CD4-positive, alpha-beta T cell treated with Interleukin-17A for 4 hours (primary cell): ENCODE data around the gene ADSS1.

Source experiments
- DNase-seq: peaks from one replicate; pipeline ENCODE4 v3.0.0-alpha.2; 2020; ENCODE audit warnings: mixed read lengths

ADSS1 gene

DNA sequence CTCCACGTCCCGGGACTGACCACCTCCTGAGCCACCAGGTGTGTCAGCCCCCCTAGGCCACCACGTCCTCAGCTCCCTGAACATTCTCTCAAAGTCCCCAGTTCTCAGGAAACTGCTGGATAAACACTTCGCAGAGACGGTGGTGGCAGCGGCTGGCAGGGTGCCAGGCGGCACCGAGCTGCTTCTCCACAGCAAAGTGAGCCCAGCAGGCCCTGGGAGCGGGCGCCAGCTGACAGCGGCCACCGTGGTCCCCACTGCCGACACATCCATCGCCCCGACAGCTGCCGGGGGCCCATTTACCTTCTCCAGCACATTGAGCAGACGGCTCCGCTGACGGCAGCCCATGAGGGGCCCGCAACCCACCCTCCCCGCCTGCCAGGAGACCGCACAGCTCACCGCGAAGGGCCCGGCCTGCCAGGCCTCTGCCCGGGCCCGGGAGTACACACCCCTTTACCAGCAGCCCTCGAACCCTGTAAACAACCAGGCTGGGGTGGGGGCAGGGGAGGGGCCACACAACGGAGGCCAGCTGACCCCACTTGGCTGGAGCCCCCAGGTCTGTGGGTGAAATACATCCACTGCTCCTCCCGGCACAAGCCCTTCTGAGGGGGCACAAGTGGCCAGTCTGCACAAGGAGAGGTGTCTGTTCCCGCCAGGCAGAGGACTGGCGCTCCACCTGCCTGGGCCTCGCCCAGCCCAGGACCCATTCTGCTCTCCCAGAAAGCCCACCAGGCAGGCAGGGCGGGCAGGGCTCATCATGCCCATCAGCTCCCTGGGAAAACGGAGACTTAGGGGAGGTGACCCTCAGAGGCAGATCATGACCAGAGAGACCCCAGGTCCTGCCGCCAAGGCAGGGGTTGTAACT lies 61.0 kb downstream of the ADSS1 start:
- no peak for DNase-seq

DNA sequence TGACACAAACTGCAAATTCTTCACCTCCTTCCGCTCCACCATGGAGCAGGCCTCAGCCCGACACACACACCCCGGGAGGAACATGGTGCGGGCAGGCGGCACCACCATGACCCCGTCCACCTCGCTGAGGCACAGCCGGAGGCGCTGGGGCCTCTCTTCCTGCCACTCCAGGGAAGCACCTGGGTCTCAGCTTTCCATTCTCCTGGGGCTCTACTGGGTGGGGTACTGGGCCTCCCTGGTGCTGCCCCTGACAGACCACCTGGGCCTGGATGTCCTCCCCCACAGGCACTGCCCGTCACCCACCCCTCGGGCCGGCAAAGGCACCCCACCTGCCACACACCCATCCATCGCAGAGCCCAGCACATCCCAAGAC lies 61.7 kb downstream of the ADSS1 start:
- DNase-seq: no peak

DNA sequence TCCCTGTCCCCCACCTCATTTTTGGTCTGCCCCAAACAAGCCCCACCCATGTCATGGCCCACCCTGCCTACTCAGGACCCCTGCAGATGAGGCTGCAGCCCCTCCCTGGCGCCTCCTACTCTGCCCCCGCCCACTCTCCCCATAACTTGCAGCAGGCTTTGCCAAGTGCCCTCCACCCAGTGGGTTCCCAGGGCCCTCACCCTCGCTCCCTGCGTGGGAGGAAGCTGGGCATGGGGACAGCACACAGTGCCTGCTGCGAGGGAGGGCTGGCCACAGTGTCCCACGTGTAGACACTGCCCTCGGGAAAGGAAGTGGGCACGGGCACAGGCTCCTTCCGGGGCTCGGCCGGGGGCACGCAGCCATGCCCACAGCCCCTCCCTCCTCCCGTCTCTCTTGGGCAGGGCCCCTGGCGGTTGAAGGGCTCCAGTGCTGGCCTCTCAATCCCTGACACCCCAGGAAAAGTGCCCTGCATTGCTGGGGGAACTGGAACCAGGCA lies 62.1 kb downstream of the ADSS1 start:
- DNase-seq: peak; percentile 28

DNA sequence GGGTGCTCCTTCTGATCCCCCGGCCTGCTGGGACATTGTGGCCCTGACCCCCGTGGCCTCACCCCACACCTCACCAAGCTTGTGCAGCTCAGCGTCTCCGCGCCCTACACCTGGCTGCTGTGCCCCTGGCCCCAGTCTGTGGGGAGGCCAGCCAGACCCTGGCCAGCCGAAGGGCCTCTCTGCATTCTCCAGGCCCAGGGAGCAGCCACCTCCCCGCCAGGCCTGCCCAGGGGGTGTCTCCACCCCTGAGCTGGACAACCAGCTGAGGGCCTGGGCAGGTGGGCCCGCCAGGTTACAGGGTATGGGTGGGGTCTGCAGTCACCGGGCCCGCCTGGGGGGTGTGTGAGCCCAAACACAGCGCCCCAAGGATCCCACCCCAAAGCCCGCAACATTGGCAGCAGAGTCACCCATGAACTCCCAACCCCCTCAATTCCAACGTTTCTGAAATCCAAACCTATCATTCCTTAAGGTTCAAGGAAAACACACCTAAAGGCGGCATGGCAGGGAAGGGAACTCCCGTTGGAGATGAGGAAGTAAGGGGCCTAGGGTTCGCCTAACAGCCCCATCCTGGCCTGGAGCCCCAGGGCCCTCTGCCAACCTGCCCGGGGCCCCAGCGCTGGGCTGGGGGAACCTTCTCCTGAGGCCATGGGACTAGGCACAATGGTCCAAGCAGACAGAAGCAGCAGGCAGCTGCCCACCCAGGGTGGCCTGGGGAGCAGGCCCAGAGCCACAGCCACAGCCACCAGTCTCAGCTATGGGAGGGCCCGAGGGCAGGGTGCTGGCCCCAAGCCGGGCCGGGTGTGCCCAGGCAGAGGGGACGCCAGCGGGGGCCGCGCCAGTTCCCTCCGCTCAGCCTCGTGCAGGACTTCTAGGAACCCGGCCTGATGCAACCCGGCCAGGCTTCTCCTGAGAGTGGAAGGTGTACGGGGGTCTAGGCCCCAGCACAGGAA lies 63.0 kb downstream of the ADSS1 start:
- no peak for DNase-seq

DNA sequence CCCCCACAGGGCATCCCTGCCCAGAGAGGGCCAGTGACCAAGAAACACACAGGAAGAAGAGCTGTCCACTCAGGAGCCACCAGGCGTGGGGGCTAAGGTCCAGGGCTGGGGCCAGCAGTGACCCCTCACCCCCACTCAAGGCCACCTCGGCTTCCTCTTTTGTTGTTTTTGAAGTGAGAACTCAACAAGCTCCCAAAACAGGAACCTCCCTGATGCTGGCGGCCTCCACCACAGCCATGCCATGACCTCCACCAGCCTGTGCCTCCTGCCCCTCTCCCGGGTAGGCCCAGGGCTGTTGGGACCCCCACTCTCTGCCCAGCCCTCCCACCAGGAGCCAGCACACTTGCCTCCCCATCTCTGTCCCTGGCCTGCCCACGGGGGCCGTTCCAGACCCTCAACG lies 63.7 kb downstream of the ADSS1 start:
- DNase-seq: no peak

DNA sequence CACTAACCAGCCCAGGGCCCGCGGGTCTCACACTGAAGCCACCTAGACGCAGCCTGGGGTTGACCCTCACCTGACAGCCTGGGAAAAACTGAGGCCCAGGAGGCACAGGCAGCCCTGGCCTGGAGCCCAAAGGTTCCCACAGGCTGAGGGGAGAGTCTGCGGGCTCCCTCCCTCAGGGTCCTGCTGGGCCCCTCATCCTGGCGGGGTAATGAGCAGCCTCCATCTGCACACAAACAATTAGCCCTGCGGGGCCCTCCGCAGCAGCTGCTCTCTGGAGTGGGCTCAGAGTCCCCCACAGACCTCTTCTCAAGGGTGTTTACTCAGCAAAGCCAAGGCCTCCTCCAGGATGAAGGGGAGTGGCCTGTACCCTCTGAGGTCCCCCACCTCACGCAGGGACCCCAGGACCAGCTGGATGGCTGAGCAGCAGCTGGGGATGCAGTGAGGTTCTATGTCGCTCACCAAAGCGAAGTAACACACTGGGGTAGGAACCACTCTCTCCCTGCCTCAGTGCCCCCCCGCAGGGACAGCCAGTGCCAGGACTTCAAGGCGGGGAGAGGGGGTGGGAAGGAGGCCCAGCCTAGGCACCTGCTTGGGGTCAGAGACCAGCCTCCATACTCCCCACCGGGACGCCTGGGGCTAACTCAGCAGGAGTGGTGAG lies 64.3 kb downstream of the ADSS1 start:
- DNase-seq: no peak

DNA sequence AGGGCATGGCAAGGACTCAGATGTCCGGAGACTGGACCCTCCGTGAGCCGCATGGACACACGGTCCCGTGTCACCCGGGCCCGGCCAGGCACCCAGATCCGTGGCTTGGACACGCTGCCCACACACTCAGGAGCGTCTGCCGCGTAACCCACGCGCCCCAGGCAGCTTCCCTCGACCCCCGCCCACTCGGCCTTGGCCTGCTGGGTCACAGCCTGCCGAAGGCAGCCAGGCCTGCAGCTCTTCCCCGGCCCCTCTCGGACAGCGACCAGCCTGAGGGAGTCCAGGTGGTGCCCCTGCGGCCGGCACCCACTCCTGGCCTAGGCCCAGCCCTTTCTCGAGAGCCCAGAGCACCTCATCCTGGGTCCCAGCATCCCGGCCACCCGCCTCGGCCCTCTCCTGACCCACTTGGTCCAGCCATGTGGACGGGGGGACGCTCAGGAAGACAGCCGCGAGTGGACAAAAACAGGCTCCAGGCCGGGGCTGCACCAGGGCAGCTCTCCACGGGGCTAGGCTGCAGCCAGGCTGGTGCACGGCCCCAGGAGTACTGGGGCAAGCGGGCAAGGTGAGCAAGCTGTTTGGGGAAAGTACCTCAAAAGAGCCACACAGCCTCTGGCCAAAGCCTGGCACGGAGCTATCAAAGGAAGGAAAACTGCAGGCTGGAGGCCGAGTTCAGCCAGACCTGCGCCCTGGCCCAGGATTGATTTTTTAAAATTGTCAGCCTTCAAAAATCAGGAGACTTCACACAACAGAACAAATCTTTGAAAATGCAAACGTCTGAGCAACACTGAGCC lies 65.0 kb downstream of the ADSS1 start:
- DNase-seq: no peak

DNA sequence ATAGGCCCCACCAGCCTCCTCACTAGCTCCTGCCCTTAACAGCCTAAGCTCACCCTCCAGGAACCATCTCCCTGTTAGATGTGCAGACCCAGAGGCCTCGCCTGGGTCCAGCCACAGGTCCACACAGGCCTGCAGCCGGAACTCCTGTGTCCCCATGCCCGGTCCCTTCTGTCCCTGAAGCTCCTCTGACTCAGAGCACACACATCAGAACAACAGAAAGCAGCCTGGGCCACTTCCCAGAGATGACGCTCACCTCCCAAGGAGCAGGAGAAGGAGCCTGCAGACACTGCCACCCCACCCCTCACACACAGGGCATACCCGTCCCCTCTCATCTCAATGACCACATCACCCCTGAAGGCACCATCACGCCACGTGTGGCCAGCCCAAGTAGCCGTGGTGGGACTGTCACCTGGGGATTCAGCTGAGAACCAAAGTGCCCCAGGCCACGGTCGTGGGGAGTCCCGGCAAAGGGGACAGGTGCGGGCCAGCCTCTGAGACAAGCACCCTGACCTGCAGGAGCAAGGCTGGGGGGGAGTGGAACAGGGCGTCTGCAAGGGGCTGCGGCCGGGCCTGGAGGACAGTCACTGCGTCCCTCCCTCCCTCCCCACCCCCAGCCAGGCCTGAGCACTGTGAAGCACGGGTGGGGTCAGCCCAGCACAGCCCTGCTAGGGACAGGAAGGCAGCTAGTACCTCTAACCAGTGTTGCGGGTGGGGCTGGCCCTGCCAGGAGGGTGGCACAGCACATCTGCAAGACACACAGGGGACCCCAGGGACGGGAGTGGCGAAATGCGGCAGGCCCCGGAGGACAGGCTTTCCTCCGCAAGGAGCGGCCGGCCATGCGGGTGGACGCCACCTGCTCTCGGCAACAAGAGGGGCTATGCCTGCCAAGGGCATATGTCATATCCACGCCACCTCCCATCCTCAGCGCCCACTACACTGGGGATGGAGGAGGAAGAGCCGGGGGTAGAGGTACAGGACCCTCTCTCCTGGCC lies 66.0 kb downstream of the ADSS1 start:
- no peak for DNase-seq

DNA sequence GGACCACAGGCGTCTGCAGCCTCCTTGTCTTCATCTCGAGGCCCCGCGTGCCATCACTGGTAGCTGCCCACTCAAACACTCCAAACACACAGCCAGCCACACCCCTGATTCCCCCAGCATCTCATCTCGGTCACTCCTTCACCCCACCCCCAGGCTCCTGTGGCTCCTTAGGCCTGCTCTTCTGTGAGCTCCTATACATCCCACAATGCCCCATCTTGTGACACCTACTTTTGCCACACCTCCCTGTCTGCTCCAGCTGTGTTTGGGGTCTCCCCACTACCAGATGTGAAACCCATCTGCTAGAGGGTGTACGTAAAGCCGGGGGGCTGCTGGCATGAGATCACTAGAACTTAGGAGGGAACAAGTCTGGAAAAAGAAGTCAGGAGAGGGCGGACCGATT lies 67.4 kb downstream of the ADSS1 start:
- DNase-seq: no peak

DNA sequence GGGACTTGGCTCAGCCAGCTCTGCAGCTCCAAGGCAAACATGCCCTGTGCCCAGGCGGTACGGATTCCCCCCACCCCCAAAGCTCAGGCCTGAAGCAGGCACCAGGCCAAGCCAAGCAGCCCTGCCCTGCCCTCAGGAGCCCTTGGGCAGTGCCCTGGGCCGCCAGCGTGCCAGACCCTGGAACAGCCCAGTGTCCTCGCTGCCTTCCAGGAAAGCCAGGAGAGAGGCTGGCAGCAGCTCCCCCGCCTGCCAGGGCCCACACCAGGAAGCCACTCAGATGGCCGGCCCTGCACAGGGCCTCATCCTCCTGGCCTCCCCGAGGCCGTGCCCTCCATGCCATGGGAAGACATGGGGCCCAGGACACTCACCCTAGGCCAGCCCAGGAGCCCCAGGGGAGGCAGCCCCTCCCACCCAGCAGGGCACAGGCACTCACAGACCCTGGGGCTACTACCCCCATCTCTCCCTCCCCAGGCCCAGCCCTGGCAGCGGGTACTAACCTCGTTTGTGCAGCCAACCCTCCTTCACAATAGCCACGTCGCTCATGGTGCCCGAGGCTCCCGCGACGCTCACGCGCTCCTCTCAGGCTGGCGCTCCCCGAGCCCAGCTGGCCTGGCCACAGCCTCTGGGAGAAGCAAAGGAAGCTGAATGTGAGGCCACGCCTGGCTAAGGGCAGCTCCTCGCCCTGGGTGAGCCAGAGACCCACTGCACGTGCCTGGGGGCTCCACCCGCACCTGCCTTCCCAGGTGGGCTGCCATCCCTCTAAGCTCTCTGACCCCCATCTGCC lies 68.3 kb downstream of the ADSS1 start:
- no peak for DNase-seq

DNA sequence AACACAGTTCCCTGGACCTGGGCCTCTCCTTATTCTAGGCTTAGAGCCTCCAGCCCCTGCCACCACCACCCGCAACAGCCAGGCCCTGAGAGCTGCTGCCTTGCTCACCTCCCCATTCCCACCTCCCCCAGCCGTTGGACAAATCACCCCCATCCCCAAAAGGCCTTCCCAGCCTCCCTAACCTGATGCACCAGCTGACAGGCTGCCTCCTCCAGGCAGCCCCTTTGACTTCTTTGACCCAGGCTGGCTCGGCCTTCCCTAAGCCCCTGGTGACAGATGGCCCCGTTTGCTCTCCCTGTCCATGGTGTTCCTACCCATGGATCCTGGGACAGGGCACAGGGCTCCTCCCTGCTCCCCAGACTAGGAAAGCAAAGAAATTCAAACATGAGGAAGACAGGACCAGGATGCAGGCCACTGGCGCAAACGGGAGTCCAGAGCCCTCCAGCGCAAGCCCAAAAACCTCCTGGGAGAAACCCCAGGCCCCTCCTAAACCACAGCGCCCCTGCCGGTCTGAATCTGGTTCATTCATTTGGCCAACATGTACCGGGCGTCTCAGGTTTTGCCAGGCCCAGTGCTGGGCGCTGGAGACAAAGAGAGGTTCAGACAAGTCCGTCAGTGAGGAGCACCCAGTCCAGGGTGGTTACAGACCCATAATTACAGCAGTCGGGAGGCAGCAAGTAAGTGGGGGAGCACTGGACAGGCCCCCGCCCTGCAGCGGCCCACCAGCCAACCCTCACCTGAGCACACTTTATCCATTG lies 69.1 kb downstream of the ADSS1 start:
- no peak for DNase-seq

DNA sequence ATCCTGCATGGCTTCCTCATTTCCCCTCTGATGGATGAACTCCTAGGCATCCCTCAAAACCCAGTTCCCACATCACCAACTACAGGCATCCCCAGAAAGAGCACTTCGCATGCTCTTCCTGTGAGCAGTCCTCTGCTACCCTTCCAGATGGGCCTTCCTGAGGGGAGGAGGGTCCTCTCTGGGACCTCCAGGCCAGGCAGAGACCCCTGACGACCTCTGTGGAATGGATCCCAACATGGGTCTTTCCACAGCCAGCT lies 69.6 kb downstream of the ADSS1 start:
- DNase-seq: no peak

DNA sequence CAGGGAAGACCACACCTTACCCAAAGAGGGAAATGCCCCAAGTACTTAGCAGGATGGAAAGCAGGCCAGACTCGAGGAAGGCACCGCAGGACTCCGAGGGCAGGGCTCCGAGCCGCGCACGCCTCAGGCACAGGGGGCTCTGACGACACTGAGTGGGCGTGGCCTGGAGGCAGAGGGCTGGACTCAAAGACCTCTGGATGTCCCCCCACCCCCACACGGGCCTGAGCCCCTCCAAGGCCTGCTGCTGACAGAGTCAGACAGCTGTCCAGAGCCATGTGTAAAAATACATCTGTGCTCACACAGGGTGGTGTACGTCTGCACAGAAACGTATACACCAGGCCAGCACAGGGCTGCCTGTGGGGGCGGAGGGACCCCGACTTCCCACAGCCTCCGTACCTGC lies 70.1 kb downstream of the ADSS1 start:
- peak; percentile 51 for DNase-seq

DNA sequence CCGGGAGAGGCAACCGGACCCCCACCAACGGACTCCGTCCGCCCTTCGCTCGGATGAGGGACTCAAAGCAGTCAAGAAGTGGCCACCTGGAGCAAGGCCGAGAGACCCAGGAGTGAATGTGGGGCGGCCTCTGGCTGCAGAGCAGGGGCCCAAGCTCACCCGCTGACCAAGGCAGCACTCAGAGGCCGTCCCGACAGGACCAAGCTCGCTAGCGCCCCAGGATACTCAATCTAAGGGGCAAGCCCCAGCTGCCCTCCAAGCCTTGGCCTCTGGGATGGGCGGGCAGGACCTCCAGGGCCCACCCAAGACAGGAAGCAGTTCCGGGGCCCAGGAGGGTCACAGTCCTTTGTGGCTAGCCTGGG lies 70.6 kb downstream of the ADSS1 start:
- DNase-seq: peak; percentile 23

DNA sequence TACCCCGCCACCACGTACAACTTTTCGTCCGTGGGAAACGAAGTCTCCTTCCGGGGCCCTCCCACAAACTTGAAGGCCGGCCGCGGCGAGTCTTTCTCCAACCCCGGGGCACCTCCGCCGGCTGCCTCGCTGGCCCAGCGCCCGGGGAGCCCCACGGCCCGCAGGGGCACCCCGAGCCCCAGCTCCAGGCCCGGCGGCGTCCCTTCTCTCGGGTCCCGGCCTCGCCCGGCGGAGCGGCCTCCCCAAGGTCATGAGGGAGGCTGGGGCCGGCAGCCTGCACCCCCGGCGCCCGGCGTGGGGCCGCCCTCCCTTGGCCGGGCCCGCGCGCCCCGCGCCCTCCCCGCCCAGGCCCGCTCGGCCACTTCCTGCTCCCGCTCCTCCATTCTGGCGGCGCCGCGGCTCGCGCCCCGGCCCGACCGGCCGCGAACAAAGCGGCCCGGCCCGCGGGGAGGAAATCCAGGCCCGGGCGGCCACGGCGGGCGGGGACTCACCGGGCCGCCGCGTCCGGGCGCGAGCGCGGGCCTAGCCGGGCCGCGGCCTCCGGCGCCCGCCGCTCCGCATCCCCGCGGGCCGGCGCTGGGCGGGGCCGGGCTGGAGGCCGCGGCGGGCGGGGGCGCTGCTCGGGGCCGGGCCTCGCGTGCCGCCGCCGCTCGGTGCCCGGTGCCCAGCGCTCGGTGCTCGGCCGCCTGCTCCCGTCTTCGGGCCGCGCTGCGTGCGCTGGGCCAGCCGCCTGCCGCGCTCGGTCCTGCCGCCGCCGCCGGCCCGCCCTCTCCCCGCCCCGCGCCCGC lies 71.2 kb downstream of the ADSS1 start, which contains the start of gene AKT1:
Gene AKT1 (minus strand): TSS at position 756 of the 788 bp plus-strand sequence. CDS start 3,105 bp downstream, outside the sequence.
- DNase-seq: peak; percentile 38

DNA sequence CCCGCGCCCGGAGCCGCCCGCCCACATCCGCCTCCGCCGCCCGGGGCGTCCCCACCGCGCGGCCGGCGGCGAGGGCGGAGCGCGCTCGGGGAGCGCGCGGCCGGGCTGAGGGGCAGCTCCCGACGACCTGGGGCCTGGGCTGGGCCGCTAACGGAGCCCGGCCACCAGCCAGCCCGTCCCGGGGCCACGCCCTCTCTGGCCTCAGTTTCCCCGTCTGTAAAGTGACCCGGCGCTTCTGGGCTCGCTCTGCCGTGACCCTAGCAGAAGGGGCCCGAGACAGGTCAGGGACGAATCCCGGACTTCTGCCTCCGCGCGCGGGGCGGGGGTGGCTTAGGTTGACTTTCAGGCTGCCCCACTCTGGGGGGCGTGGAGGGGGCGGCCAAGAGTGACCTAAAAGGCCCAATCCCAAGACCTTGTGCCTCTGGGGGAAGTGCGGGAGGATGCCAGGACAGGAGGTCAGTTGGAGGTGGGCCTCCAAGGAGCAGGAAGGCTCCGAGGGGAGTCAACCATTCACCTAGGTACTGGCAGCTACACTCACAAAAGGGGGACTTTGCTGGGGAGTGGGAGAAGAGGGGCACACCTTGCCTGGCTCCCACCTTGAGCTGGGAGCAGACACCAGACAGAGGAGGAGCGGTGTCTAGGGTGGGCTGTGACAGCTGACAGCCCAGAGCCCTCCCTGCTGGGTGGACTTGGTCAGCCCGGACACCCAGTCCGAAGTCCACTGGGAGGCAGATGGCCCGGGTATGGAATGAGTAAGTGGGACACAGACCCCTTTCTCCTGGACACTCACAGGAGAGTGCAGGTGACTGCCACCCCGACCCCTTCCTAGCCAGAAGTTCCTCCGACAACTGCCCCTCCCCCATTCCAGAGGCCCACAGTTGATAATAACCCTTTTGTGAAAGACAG lies 72.0 kb downstream of the ADSS1 start:
- DNase-seq: peak; percentile 80

DNA sequence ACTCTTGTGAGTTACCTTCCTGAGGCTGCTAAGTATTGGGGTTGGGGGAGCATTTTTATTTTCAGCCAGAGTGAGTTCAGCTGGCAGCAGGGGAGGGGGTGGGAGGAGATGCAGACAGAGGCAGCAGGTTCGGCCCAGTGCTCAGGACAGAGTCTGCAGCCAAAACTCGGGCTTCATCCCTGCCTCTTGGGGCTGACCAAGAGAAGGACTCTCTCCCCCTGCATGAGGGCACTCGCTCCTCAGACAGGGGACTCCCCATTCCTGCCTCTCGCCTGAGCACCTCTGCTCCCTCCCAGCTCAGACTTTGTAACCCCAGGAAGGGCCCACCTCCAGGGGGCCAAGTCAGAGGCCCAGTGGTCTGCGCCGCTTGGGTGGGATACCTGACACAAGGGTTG lies 72.7 kb downstream of the ADSS1 start:
- DNase-seq: no peak
